Stomach smooth muscle (tissue), 2 donors: ENCODE data around the gene COQ8A.
"Not testable (repeated sequence)": the region's sequence is repeated elsewhere in the genome, so short reads cannot be mapped to it uniquely, and the experiment has no call there.

Experiments
- H3K27ac ChIP-seq: one replicate; pipeline ENCODE4 v1.7.0; 2013; ENCODE audit warnings: mild to moderate bottlenecking, low read length, inconsistent platforms
- H3K27me3 ChIP-seq, 2 donors: one replicate each; pipeline ENCODE4 v1.7.0; 2013; ENCODE audit warnings: low read length in 2 of 2; ENCODE audit not compliant: insufficient read depth in 2 of 2, control insufficient read depth in 1 of 2
- H3K36me3 ChIP-seq, 2 donors: one replicate each; pipeline ENCODE4 v1.7.0; 2013; ENCODE audit warnings: low read length in 2 of 2; ENCODE audit not compliant: control insufficient read depth in 2 of 2, insufficient read depth in 2 of 2
- H3K4me1 ChIP-seq: one replicate; pipeline ENCODE4 v1.7.0; 2013; ENCODE audit warnings: low read length; ENCODE audit not compliant: control insufficient read depth, insufficient read depth
- H3K4me3 ChIP-seq, 2 donors: one replicate each; pipeline ENCODE4 v1.7.0; 2013; ENCODE audit warnings: low read length in 2 of 2
- H3K9ac ChIP-seq, 2 donors: one replicate each; pipeline ENCODE4 v1.7.0; 2013; ENCODE audit warnings: low read length in 2 of 2, mild to moderate bottlenecking in 1 of 2
- H3K9me3 ChIP-seq, 2 donors: one replicate each; pipeline ENCODE4 v1.7.0; 2013; ENCODE audit warnings: low read length in 2 of 2; ENCODE audit not compliant: control insufficient read depth in 2 of 2
- donor health status: healthy.
- donor health status: Pancreatic carcinoma.

The COQ8A gene

DNA sequence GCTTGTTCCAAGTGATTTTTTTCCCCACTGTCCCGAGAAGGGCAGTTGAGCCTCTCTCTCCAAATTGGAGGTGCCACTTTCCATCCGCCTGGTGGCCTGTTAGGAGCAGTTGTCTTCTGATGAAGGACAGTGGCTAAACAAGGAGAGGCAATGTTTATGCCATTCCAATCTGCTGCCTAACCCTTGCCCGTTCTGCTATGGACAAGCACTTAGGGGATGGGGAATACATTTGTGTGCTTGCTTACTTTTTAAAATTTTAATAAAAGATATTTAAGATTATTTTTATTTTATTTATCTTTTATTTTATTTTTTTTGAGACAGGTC is 12.0 kb downstream of the COQ8A start:
- H3K9ac ChIP-seq, result no peak overlapping the region
- no peaks in the 10 kb centered on the region for H3K36me3 ChIP-seq
- H3K27ac ChIP-seq, result no peak overlapping the region
- H3K9me3 ChIP-seq, result no peaks in the 10 kb centered on the region
- H3K4me1 ChIP-seq, result peaks cover 6% of the 10 kb centered on the region
- no peaks in the 10 kb centered on the region for H3K27me3 ChIP-seq
- H3K4me3 ChIP-seq, result no peak overlapping the region

DNA sequence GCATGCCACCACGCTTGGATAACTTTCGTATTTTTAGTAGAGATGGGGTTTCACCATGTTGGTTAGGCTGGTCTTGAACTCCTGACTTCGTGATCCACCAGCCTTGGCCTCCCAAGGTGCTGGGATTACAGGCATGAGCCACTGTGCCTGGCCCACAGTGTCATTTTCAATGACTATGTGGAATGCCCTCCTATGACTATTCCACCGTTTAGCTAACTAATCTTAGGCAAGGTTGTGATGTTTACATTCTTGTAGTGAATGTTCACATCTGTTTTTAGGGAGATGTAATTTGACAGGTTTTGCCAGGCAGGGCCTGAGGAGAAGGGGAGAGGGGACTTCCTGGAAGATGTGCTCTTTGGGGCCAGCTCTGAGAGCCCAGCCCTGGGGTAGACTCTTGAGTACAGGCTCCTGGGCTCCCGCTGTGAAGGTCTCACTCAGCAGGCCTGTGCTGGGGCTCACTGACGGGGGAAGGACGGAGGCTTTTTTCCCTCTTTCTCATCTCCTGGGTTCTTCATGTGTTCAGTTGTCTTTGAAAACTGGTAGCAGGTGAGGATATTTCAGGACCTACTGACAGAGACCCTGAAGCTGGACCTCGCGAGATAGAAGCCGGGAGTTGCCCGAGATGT is 13.2 kb downstream of the COQ8A start:
- H3K27ac ChIP-seq, result no peak overlapping the region
- no peak overlapping the region for H3K9ac ChIP-seq
- H3K9me3 ChIP-seq, result no peaks in the 10 kb centered on the region
- H3K27me3 ChIP-seq, result no peaks in the 10 kb centered on the region
- H3K4me3 ChIP-seq, result no peak overlapping the region
- H3K4me1 ChIP-seq, result peaks cover 5% of the 10 kb centered on the region
- no peaks in the 10 kb centered on the region for H3K36me3 ChIP-seq

DNA sequence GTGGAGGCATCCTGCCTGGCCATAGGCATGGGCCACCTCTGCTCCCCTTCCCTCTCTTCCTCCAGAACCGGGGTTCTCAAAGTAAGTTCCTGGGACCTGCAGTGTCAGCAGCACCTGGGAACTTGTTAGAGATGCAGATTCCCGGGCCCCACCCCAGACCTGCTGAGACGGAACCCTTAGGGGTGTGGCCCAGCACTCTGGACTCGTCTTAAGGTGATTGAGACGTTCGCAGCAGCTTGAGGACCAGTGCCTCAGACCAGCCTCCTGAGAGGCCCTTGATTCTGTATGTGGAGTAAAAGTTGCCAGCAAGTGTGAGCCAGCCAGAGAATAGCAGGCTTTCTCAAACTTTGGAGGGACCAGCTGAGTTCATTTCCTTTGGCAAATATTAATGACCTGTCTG is 14.2 kb downstream of the COQ8A start:
- Histone ChIP-seq H3K36me3 (no peaks in the 10 kb centered on the region), H3K9ac (no peak overlapping the region), H3K4me3 (no peak overlapping the region), H3K9me3 (no peaks in the 10 kb centered on the region), H3K27me3 (no peaks in the 10 kb centered on the region), H3K27ac (no peak overlapping the region), H3K4me1 (peaks cover 5% of the 10 kb centered on the region)

GRCh38 chr1:226954777-226955176 is 14.7 kb downstream of the COQ8A start:
- no peaks in the 10 kb centered on the region for H3K27me3 ChIP-seq
- H3K36me3 ChIP-seq, result no peaks in the 10 kb centered on the region
- no peaks in the 10 kb centered on the region for H3K9me3 ChIP-seq
- H3K27ac ChIP-seq, result no peak overlapping the region
- peaks cover 5% of the 10 kb centered on the region for H3K4me1 ChIP-seq
- H3K9ac ChIP-seq, result no peak overlapping the region
- no peak overlapping the region for H3K4me3 ChIP-seq

DNA sequence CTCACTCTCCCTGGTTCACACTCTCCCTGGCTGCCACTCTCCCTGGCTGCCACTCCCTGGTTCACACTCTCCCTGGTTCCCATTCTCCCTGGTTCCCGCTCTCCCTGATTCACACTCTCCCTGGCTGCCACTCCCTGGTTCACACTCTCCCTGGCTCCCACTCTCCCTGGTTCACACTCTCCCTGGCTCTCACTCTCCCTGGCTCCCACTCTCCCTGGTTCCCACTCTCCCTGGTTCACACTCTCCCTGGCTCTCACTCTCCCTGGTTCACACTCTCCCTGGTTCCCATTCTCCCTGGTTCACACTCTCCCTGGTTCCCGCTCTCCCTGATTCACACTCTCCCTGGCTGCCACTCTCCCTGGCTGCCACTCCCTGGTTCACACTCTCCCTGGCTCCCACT is 15.8 kb downstream of the COQ8A start:
- H3K9me3 ChIP-seq, H3K9ac ChIP-seq, H3K36me3 ChIP-seq, H3K4me3 ChIP-seq, H3K4me1 ChIP-seq, H3K27me3 ChIP-seq, H3K27ac ChIP-seq: not testable (repeated sequence)

GRCh38 chr1:226956942-226957713 is 17.0 kb downstream of the COQ8A start:
- H3K9ac ChIP-seq, result no peak overlapping the region
- H3K4me1 ChIP-seq, result peaks cover 5% of the 10 kb centered on the region
- no peaks in the 10 kb centered on the region for H3K36me3 ChIP-seq
- no peaks in the 10 kb centered on the region for H3K27me3 ChIP-seq
- no peak overlapping the region for H3K4me3 ChIP-seq
- no peak overlapping the region for H3K27ac ChIP-seq
- no peaks in the 10 kb centered on the region for H3K9me3 ChIP-seq

DNA sequence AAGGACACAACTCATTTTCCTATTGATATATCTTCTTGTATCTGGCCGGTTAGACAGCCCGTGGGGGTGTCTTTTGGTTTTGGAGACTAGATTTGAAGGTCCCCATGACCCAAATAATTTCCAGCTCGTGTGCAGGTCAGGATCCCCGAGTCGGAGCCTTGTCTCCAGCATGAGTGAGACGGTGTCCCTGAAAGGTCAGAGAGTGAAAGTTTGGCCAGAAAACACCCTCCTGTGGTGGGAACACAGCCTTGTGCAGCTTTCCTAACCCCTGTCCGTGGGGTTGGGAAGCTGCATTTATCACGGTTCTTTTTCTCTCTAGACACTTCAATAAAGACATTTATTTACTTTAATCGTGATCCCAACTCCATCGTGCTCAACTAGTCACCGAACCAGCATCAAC is 17.6 kb downstream of the COQ8A start:
- H3K9me3 ChIP-seq, result no peaks in the 10 kb centered on the region
- no peak overlapping the region for H3K9ac ChIP-seq
- peaks cover 5% of the 10 kb centered on the region for H3K4me1 ChIP-seq
- no peak overlapping the region for H3K27ac ChIP-seq
- peaks cover 0 to under 1% of the 10 kb centered on the region in 2 donors for H3K36me3 ChIP-seq
- H3K27me3 ChIP-seq, result no peaks in the 10 kb centered on the region
- H3K4me3 ChIP-seq, result no peak overlapping the region

- Histone ChIP-seq H3K4me1 (peaks cover 2% of the 10 kb centered on the region), H3K36me3 (peaks cover 0 to 4% of the 10 kb centered on the region in 2 donors), H3K27ac (no peak overlapping the region), H3K4me3 (no peak overlapping the region), H3K9me3 (no peaks in the 10 kb centered on the region), H3K9ac (no peak overlapping the region), H3K27me3 (no peaks in the 10 kb centered on the region)
Observed at GRCh38 chr1:226958300-226958699, 18.2 kb downstream of the COQ8A start.

DNA sequence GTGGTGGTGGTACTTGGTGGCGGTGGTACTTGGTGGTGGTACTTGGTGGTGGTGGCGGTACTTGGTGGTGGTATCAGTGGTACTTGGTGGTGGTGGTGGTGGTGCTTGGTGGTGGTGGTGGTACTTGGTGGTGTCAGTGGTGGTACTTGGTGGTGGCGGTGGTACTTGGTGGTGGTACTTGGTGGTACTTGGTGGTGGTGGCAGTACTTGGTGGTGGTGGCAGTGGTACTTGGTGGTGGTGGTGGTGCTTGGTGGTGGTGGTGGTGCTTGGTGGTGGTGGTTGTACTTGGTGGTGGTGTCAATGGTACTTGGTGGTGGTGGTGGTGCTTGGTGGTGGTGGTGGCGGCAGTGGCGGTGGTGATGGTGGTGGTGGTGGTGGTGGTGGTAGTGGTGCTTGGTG is 20.2 kb downstream of the COQ8A start:
- no peak overlapping the region for H3K4me3 ChIP-seq
- no peak overlapping the region for H3K9ac ChIP-seq
- H3K9me3 ChIP-seq, result no peaks in the 10 kb centered on the region
- H3K27me3 ChIP-seq, result no peaks in the 10 kb centered on the region
- peaks cover 0 to 5% of the 10 kb centered on the region in 2 donors for H3K36me3 ChIP-seq
- peaks cover 7% of the 10 kb centered on the region for H3K4me1 ChIP-seq
- no peak overlapping the region for H3K27ac ChIP-seq

- Histone ChIP-seq H3K27ac (no peak overlapping the region), H3K9me3 (no peaks in the 10 kb centered on the region), H3K4me1 (peaks cover 7% of the 10 kb centered on the region), H3K36me3 (peaks cover 0 to 13% of the 10 kb centered on the region in 2 donors), H3K9ac (no peak overlapping the region), H3K4me3 (no peak overlapping the region), H3K27me3 (no peaks in the 10 kb centered on the region)
Observed at GRCh38 chr1:226960944-226961765, 21.1 kb downstream of the COQ8A start.
